GM21619 (cell line): Measurements from ENCODE around the gene BCAP31.
"Not testable (repeated sequence)": the region's sequence is repeated elsewhere in the genome, so short reads cannot be mapped to it uniquely, and the experiment has no call there.

ENCODE experiments used
- ATAC-seq: cut with Tn5 transposase; IDR thresholded peaks from one replicate; pipeline ENCODE4 v1.9.1; 2021; ENCODE audit not compliant: unreplicated experiment

BCAP31 gene

DNA sequence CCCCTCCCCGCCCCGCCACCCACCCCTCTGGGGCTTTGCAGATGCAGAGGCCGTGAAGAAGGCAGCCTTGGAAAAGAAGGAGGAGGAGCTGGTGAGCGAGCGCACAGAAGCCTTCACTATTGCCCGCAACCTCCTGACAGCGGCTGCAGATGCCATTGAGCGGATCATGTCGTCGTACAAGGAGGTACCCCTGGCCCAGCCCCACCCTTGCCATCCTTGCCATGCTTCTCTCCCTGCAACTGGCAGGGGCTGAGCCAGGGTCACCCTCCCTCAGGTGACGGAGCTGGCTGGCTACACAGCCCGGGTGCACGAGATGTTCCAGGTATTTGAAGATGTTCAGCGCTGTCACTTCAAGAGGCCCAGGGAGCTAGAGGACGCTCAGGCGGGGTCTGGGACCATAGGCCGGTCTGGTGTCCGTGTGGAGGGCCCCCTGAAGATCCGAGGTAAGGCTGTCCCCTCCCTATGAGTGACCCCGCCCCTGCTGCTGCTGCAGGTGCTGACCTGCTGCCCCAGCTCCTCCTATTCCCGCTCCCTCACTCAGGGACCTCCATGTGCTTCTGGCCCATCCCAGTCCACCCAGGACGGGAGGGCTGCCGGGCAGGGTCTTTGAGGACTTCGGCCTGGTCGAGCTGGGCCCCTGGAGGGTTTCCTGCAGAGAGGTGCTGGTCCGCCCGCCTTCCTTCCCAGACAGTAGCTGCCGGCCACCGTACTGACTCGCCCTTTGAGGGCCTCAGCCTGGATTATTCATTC, 12.1 kb upstream of the BCAP31 start:
- ATAC-seq, result no peak

DNA sequence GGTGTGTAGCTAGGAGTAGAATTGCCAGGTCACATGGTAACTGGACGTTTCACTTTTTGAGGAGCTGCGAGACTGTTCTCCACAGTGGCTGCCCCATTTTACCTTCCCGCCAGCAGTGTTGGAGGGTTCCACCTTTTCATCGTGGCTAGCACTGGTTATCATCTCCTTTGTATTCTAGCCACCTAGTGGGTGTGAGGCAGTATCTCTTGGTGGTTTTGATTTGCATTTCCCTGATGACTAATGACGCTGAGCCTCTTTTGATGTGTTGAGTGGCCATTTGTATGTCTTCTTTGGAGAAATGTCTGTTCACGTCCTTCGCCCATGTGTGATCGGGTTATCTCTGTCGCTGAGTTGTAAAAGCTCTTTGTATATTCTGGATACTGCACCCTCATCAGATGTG, 11.1 kb upstream of the BCAP31 start:
- ATAC-seq, result no peak

DNA sequence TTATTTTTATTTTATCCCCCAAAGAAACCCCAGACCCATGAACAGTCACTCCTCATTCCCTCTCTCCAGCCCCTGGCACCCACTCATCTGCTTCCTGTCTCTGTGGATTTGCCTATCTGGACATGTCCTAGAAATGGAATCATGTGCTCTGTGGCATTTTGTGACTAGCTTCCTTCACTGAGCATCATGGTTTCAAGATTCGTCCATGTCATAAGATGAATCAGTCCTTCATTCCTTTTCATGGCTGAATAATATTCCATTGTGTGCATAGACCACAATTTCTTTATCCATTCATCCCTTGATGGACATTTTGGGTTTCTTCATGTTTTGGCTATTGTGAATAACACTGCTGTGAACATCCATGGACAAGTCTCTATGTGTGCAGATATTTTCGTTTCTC, 10.7 kb upstream of the BCAP31 start:
- ATAC-seq, result no peak

DNA sequence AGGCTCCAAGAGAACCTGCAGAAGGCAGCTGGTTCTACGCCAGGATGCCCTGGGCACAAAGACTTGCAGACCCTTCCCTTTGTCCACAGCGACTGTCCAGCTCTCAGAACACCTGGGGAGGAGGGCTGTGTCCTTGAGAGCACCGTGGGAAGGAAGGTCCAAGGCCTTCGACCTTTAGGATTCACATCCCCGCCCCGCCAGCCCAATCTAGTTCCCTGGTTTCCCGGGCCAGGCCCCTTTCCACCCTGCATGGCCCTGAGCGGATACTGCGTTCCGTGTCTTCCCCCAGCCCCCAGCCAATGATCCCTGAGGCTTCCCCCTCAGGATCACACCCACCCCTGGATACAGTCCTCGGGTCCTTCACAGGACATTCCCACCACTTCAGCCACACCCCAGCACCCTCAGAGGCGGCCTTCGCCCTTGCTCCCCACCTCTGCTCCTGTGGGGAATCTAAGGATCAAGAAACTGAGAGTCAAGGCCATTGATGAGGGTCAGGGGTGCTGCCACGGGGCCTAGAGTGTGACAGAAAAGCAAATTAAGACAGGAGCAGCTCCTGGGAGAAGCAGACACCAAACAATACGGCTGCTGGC, 9.6 kb upstream of the BCAP31 start:
- ATAC-seq, result no peak

GRCh38 chrX:153732401-153732800, 8.2 kb upstream of the BCAP31 start:
- ATAC-seq, result no peak

- ATAC-seq, result no peak
These were observed 7.6 kb upstream of the BCAP31 start for GRCh38 chrX:153731845-153732215.

DNA sequence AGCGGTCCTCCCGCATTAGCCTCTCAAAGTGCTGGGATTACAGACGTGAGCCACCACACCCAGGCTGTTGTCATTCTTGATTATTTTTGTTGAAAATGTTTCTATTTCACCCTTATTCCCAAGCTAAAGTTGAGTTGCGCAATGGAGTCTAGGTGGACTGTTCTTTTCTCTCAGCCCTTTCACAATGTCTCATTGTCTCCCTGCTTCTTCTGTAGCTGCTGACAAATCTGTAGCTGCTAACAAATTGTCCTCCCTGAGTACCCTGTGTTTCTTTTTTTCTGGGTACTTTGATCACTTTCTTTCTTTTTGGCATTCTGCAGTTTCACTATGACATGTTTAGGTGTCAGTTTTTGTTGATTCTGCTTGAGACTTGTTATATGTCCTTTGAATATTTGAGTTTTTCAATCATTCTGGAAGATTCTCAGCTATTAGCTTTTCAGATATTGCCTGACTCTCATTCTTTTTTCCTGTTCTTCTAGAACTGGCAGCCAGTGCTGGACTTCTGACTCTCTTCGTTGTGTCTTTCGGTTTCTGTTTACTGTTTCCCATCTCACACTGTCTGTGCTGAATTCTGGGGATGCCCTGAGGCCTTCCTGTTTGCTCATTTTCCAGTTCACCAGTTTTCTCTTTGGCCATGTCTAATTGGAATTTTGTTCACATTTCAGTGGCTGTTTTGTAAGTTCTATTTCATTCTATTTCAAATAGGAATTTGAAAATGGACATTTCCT, 7.1 kb upstream of the BCAP31 start:
- no peak for ATAC-seq

DNA sequence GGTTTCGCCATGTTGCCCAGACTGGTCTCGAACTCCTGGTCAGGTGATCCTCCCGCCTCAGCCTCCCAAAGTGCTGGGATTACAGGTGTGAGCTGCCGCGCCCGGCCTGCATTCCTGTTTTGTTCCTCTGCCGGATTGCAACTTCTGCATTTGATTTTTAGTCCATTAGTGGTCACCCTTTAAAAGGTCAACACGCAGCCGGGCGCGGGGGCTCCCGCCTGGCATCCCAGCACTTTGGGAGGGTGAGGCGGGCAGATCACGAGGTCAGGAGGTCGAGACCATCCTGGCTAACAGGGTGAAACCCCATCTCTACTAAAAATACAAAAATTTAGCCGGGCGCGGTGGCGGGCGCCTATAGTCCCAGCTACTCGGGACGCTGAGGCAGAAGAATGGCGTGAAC, 5.9 kb upstream of the BCAP31 start:
- not testable (repeated sequence) for ATAC-seq

- no peak for ATAC-seq
These were observed 4.9 kb upstream of the BCAP31 start for GRCh38 chrX:153728951-153729631.

- no peak for ATAC-seq
These were observed 3.9 kb upstream of the BCAP31 start for GRCh38 chrX:153728095-153728494.

DNA sequence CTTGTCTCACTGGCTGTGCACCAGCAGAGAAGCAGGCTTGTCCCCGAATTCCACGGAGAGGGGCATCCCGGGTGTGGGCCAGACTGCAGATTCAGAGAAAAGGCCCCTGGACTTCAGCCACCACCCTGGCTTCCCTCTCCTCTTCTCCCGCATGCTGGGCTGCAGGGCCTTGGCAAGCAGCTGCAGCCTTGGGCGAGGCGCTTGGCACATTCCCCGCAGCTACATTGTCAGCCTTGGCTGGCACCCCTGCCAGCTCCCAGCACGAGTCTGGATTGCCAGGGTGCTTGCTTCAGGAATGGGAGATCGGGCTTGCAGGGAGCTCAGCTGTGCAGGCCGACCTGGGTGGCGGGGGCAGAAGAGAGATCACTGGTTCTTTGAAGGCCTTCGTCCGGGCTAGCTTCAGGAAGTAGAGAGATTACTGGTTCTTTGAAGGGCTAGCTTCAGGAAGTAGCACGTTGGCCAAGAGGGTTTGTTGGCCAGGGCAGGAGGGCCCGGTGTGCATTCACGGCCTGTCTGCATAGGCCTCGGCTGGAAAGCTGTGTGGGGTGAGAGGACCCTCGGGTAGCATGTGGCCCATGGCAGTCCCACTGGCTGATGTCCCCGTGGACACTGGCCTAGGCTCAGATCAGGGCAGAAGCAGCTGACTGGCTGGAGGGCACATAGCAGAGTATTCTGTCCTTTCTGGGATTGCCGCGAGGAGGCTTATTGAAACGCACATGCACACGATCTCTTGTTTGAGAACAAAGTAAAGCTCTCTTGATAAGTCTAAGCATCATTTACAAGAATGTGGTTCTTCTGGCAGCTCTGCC, 3.1 kb upstream of the BCAP31 start:
- no peak for ATAC-seq

GRCh38 chrX:153726286-153727122, 2.3 kb upstream of the BCAP31 start:
- peak; percentile 45 for ATAC-seq

DNA sequence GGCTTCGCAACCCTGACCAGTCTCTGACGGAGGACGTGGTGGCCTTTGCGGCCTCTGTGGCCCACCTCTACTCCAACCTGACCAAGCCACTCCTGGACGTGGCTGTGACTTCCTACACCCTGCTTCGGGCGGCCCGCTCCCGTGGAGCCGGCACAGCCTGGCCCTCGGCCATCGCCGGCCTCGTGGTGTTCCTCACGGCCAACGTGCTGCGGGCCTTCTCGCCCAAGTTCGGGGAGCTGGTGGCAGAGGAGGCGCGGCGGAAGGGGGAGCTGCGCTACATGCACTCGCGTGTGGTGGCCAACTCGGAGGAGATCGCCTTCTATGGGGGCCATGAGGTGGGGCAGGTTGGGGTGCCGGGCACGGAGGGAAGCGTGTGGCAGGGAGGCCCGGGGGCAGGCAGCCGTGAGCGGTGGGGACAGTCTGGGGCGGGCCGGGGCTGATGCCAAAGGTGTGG, 1.7 kb upstream of the BCAP31 start:
- ATAC-seq, result no peak

DNA sequence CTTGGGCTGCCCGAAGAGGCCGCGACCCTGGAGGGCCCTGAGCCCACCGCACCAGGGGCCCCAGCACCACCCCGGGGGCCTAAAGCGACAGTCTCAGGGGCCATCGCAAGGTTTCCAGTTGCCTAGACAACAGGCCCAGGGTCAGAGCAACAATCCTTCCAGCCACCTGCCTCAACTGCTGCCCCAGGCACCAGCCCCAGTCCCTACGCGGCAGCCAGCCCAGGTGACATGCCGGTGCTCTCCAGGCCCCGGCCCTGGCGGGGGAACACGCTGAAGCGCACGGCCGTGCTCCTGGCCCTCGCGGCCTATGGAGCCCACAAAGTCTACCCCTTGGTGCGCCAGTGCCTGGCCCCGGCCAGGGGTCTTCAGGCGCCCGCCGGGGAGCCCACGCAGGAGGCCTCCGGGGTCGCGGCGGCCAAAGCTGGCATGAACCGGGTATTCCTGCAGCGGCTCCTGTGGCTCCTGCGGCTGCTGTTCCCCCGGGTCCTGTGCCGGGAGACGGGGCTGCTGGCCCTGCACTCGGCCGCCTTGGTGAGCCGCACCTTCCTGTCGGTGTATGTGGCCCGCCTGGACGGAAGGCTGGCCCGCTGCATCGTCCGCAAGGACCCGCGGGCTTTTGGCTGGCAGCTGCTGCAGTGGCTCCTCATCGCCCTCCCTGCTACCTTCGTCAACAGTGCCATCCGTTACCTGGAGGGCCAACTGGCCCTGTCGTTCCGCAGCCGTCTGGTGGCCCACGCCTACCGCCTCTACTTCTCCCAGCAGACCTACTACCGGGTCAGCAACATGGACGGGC, 1.0 kb upstream of the BCAP31 start:
- no peak for ATAC-seq

GRCh38 chrX:153723351-153724251, 586 bp downstream of the BCAP31 start:
- ATAC-seq, result peak; percentile 25

DNA sequence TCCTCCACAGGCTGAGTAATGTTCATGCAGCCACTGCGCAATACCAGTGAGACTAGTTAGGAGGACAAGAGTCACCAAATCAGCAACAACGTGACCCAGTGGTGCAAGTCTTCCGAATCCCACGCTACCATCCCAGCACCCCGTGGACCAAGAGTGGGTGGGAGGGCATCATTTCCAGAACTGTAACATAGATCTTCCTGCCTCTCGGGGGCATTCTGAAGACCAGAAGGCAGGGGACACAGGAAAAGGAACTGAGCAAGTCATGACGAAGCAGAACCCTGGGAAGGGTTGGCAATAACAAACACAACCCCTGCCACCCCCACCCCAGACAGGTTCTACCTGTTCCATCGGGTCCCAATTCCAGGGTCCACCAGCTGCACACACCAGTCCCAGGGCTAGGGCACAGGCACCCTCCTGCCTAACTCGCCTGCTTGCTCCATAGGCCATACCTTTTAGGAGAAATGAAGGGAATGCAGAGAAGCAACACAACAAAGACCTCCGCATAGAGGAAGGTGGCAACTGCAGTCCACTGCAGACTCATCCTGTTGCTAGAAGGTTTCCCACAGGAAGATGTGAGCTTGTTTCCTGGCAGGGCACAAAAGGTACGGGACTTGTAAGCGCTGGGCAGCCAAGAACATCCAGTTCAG, 1.4 kb downstream of the BCAP31 start:
- no peak for ATAC-seq

GRCh38 chrX:153719701-153720100, 4.5 kb downstream of the BCAP31 start:
- ATAC-seq, result no peak

DNA sequence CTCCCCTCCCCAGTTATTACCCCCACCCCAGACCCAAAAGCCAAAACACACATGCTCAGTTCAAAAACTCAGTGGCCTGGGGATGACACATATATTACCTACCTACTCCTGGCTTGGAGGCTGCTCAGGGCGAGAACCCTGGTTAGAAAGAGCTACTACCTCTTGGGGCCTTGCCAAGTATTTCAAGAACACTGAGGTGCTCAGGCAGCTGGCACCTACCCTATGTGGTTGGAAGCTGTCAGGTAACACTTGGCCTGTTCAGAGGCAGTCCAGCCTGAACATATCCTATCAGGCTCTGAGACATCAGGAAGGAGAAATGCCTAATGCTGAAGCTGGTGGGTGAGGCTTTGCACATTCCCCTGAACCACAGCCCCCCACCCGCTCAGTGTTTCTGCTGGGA, 4.9 kb downstream of the BCAP31 start:
- ATAC-seq, result no peak
